HEK293T (cell line): ENCODE results near the gene GRID1.

ENCODE experiments used
- ARNT ChIP-seq: fragments of 450-650 bp; IDR thresholded peaks from 2 replicates; pipeline ENCODE4 v1.6.1; 2017; ENCODE audit warnings: mild to moderate bottlenecking
- BHLHE40 ChIP-seq: fragments of 450-650 bp; IDR thresholded peaks from 2 replicates; pipeline ENCODE4 v1.6.1; 2016; ENCODE audit warnings: mild to moderate bottlenecking, moderate library complexity, borderline replicate concordance
- CTBP1 ChIP-seq: fragments of 450-650 bp; IDR thresholded peaks from 2 replicates; pipeline ENCODE4 v1.6.1; 2016; ENCODE audit warnings: borderline replicate concordance
- ELF4 ChIP-seq: fragments of 450-650 bp; IDR thresholded peaks from 2 replicates; pipeline ENCODE4 v1.6.1; 2017; ENCODE audit warnings: antibody characterized with exemption
- FOXA1 ChIP-seq: fragments of 450-650 bp; IDR thresholded peaks from 2 replicates; pipeline ENCODE4 v1.6.1; 2016; ENCODE audit warnings: mild to moderate bottlenecking
- FOXK2 ChIP-seq: fragments of 450-650 bp; IDR thresholded peaks from 2 replicates; pipeline ENCODE4 v1.6.1; 2016; ENCODE audit warnings: mild to moderate bottlenecking
- FOXM1 ChIP-seq: fragments of 450-650 bp; IDR thresholded peaks from 2 replicates; pipeline ENCODE4 v1.6.1; 2017; ENCODE audit warnings: mild to moderate bottlenecking, borderline replicate concordance
- L3MBTL2 ChIP-seq: fragments of 450-650 bp; conservative IDR thresholded peaks from 2 replicates; pipeline ENCODE4 v1.6.1; 2016; ENCODE audit warnings: mild to moderate bottlenecking
- LEF1 ChIP-seq: fragments of 450-650 bp; IDR thresholded peaks from 2 replicates; pipeline ENCODE4 v1.6.1; 2017; ENCODE audit warnings: mild to moderate bottlenecking, borderline replicate concordance
- NFRKB ChIP-seq: fragments of 450-650 bp; IDR thresholded peaks from 2 replicates; pipeline ENCODE4 v1.6.1; 2016; ENCODE audit warnings: mild to moderate bottlenecking, moderate library complexity
- SP1 ChIP-seq: fragments of 450-650 bp; IDR thresholded peaks from 2 replicates; pipeline ENCODE4 v1.6.1; 2017
- TARDBP ChIP-seq: fragments of 450-650 bp; IDR thresholded peaks from 2 replicates; pipeline ENCODE4 v1.6.1; 2016
- TF ChIP-seq, protein P1 (sequence below): fragments of 450-650 bp; IDR thresholded peaks from 2 replicates; pipeline ENCODE4 v1.6.1; 2016

GRCh38 chr10:86295351-86295750 lies 71.2 kb downstream of the GRID1 start:
- no peak for TF ChIP-seq SP1
- no peak for TF ChIP-seq FOXK2
- TF ChIP-seq CTBP1, result no peak
- TF ChIP-seq BHLHE40, result no peak
- TF ChIP-seq, protein P1, sequence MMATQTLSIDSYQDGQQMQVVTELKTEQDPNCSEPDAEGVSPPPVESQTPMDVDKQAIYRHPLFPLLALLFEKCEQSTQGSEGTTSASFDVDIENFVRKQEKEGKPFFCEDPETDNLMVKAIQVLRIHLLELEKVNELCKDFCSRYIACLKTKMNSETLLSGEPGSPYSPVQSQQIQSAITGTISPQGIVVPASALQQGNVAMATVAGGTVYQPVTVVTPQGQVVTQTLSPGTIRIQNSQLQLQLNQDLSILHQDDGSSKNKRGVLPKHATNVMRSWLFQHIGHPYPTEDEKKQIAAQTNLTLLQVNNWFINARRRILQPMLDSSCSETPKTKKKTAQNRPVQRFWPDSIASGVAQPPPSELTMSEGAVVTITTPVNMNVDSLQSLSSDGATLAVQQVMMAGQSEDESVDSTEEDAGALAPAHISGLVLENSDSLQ, result no peak
- no peak for TF ChIP-seq ARNT
- TF ChIP-seq FOXM1, result no peak
- no peak for TF ChIP-seq TARDBP
- TF ChIP-seq L3MBTL2, result no peak
- TF ChIP-seq LEF1, result no peak
- no peak for TF ChIP-seq ELF4
- TF ChIP-seq FOXA1, result no peak
- no peak for TF ChIP-seq NFRKB
